Femur (tissue), 1 donor: ENCODE data around the gene ASPSCR1.
"Not testable (repeated sequence)": the region's sequence is repeated elsewhere in the genome, so short reads cannot be mapped to it uniquely, and the experiment has no call there.

Source experiments
- DNase-seq: peaks from one replicate; pipeline ENCODE4 v3.0.0-alpha.2; 2017

The ASPSCR1 gene

DNA sequence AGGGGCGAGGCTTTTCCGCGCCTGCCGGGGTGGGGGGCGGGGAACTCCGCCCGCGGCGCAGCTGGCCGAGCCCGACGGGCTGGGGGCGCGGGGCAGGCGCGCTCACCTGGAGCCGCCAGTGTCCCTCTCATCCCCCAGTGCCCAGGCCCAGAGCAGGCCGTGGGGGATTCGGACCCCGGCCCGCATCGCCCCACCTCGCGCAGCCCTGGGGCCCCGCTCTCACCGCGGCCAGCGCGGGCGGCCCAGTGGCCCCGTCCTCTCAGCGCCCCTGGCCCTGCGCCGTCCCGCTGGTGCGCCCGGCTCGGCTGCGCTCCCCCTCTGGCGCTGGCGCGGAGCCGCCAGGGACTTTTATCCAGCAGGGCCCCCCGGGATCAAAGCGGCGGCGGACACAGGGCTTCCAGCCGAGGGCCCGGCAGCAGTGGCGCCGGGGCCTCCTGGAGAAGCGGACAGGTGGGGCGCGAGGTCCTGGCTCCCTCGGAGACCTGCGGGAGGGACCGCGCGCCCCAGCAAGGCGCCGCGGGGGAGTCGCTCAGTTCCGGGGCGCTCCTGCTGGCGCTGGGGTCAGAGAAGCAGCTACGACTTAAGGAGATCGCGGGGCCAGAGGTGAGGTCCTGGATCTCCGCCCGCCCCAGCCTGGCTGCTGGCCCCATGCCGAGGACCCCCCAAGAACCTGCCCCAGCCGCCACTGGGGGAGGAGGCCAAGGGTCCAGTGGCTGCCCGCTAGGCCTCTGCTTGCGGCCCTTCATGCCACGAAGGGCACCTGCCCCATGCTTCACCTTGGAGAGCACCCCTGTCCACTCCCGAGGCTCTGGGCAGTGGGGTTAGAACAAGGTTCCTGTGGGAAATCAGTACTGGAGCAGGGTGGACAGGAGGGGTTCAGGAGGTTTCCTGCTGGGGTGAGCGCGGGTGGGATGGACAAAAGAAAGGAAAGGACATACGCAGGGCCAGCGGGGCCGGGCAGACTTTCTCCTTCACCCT is 15.6 kb upstream of the ASPSCR1 start:
- DNase-seq, result no peak

GRCh38 chr17:81962499-81963441 is 14.7 kb upstream of the ASPSCR1 start:
- peak; percentile 57 for DNase-seq

DNA sequence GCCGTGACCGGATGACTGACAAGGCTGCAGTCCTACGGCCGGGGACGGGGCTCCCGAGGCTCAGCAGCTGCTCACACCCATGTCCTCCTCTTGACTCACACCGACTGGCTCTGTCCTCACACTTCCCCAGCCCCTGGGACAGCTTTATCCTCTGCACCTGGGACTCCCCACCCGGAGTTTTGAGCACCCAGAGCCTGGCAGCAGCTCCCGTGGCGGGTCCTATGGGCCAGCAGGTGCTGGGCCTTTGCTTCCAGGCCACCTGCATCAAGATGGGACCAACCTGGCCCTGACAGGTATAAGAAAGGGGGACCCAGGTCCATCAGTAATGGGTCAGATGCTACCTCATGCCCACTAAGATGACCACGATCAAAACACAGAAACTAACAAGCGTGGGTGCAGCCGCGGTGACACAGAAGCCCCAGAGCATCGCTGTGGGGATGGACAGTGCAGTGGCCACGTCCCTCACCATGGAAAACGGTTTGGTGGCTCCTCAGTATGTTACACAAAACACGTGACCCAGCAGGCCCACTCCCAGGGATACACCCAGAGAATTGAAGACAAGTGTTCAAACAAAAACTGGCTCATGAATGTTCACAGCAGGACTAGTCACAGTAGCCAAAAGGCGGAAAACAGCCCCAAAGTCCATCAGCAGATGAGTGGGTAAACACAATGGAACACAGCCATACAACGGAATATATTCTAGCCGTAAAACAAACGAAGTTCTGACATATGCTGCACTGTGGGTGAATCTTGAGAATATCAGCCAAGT is 13.2 kb upstream of the ASPSCR1 start:
- no peak for DNase-seq

DNA sequence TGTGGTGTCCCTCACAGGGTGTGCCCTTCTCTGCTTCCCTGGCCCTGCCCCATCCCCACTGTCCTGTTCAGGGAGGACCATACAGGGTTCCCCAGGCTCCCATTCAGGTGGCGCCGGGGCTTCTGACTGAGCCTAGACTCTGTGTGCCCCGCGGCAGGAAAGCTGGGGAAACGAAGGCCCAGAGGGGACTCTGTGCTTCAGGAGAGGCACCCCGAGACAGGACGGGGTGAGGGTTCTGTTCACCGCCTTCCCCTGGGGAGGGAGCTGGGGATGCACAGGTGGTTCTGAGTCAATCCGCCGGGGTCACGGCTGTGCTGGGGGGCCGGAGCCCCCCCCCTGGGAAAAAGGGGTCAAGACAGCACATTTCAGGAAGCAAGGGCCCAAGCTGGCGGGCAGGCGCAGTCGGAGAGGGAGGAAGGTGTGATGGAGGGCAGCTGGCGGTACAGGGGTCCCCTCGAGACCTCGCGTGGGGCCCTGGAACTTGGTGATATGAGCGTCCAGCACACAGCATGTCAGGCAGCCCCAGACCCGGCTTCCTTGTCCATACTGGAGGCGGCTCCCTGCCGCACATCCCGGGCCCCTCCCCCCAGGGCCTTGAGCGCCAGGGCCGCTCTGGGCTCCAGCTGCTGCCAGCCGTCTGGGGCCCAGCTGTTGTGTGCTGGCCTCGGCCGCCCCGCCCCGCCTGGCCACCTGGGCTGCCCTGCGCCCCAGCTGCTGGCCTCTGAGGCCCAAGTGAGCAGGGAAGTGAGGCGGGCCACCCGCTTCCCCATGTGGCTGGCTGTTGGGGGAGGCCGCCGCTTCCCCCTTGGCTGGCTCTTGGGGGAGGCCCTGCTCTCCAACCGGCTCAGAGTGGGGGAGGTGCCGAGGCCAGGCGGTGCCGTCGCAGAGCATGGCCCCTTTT is 10.8 kb upstream of the ASPSCR1 start:
- DNase-seq, result peak; percentile 85

- DNase-seq, result no peak
Observed at GRCh38 chr17:81967244-81967532, 10.2 kb upstream of the ASPSCR1 start.

GRCh38 chr17:81967533-81968395 is 9.7 kb upstream of the ASPSCR1 start:
- DNase-seq, result peak; percentile 91

DNA sequence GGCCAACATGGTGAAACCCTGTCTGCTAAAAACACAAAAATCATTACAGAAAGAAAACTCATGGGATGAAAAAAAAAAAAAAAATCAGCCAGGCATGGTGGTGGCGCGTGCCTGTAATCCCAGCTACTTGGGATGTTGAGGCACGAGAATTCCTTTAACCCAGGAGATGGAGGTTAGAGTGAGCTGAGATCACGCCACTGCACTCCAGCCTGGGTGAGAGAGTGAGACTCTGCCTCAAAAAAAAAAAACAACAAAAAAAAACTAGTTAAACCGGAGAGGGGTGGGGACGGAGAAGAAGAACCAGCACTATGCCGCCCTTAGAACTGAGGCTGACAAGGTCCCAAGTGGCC is 9.1 kb upstream of the ASPSCR1 start:
- DNase-seq, result no peak

- DNase-seq, result no peak
Observed at GRCh38 chr17:81968850-81969812, 8.3 kb upstream of the ASPSCR1 start.

DNA sequence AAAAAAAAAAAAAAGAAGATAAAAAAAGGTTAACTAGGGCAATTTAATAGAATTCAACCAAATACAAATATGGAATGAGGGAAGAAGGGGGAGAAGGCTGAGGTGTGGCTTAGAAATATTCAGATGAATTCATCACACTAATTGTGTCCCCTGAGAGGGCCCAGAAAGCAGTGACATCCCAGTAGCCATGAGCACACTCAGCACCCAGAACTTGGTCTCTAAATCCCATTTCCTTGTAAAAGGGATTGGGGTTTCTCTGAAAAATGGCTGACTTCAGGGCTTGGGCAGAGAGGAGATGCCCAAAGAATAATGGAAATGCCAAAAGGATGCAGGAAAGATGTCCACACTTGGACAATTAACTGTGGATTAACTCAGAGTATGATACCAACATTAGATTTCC is 4.0 kb upstream of the ASPSCR1 start:
- DNase-seq, result no peak

DNA sequence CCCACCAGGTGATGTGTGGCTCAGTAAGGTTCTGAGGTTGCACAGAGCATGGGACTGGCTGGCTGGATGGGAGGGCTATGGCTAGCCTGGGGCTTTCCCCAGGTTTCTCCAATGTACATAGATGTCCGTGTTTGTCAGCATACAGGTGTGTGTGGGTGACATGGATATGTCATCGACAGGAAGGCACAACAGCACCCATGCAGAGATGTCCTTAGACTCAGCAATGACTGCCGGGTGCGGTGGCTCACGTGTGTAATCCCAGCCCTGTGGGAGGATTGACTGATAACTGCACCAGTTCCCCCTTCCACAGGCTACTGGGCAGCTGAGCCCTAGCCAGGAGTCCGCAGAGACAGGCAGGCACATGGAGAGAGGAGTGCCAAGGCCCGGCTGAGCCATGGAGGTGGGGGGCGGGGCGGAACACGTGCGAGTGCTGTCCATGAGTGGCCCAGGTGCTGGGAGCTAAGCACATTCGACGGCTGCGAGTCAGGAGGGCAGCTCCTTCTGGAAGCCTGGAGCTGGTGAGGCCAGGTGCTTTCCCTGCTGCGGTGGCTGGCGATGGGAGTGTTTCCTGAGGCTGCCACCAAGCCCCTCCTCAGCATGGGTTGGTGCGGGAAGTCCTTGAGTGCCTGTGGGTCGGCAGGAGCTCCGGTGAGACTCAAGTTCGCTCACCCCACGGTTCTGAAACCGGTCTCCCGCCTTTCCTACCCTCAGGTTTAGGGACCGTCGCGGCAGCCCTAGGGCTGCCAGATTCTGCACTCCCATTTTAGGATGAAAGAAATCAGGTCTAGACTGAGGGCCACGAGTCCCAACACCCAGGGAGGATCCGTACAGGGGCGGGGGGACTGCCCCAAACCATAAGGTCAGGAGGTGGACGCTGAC is 858 bp upstream of the ASPSCR1 start:
- DNase-seq, result no peak

DNA sequence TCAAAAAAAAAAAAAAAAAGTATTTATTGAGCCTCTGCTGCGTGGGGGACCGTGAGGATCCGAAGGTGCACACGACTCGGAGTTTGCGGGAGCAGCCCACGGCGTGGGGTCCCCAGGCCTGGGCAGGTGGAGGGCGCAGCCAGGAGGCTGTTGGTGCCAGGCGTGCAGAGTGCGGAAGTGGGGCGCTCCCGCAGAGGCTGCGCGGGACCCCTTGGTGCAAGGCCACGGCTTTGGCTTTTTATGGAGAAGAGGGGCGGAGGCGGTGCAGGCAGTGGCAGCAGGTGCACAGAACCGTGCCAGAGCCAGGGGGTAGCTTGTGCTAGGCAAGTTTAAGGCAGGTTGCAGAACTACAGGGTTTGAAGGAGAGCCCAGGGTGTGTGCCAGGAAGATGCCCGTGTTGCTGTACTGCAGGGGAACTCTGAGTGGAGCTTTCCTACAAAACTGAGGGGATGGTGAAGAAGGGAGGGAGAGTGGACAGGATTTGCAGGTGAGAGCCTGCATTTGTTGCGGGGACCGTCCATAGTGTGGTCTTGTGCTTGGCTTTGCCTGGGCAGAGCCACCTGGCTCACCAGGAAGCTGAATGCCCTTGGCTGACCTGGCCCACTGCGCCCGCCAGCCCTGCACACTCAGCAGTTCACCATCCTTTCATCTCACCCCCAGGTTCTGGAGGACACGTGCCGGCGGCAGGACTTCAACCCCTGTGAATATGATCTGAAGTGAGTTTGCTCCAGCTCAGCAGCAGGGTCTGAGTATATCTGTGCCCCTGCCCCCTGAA is 1.3 kb downstream of the ASPSCR1 start:
- no peak for DNase-seq

DNA sequence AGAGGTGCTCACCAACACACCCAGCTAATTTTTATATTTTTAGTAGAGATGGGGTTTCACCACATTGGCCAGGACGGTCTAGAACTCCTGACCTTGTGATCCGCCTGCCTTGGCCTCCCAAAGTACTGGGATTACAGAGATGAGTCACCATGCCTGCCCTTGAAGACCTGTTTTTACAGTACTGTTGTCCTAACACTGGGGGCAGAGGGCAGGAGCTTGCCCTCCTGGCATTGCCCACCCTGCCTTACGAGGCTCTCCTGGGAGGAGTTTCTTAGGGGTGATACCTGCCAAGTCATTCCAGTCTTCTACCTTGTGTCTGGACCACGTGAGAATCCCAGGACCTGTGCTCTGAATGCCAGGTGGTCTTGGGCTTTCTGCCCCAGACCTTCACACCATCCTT is 2.7 kb downstream of the ASPSCR1 start:
- DNase-seq, result no peak

GRCh38 chr17:81980707-81981343 is 3.4 kb downstream of the ASPSCR1 start:
- no peak for DNase-seq

GRCh38 chr17:81981511-81981910 is 4.1 kb downstream of the ASPSCR1 start:
- DNase-seq, result not testable (repeated sequence)

- DNase-seq, result no peak
Observed at GRCh38 chr17:81983011-81983638, 5.7 kb downstream of the ASPSCR1 start.

GRCh38 chr17:81983639-81984373 is 6.4 kb downstream of the ASPSCR1 start:
- no peak for DNase-seq
